HG03565 (cell line): ENCODE measurements around the gene SH3TC2.

Experiments
- ATAC-seq: cut with Tn5 transposase; IDR thresholded peaks from one replicate; pipeline ENCODE4 v1.9.1; 2021; ENCODE audit warnings: mild to moderate bottlenecking, moderate library complexity; ENCODE audit not compliant: unreplicated experiment

SH3TC2 gene

DNA sequence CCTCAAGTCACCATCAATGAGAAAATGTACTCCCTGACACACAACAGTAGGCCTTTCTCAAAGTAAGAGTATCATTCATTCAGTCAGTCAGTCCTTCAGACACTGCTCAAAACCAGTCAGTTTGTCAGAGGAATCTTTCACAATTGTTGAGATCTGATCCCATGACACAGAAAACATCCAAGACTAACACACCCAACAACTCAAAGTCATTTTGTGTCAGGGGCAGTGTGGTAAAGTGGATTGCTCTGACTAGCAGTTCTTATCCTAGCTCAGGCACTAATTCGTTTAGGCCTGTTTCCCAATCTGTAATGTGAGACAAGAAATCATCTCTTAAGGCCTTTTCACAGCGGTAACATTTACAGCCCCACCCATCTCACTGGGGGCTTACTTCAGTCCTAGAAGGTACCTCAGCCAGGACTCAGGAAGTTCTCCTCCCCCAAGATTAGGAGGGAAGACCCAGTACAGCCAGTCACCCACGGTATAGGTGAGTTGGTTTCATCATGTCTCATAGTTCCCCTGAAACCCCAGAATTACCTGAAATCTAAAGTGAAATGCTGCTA lies 31.9 kb downstream of the SH3TC2 start:
- ATAC-seq, result no peak

DNA sequence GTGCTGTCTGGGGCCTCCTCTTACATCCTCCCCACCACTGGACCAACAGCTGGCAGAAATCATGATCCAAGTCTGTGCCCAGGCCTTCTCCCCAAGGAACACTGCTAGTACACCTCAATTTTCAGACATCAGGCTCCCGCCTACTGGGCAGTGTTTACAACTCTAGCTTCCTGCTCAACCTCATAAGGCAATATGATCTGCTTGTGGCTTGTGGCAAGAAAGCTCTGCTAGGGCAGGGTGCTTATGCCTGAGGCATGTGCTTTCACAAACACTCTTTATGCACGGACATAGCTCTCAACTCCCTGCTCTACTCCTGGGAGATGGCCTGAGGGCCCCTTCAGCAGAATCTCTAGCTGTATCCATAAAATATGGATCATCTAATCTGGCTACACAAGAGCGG lies 32.5 kb downstream of the SH3TC2 start:
- ATAC-seq, result no peak

DNA sequence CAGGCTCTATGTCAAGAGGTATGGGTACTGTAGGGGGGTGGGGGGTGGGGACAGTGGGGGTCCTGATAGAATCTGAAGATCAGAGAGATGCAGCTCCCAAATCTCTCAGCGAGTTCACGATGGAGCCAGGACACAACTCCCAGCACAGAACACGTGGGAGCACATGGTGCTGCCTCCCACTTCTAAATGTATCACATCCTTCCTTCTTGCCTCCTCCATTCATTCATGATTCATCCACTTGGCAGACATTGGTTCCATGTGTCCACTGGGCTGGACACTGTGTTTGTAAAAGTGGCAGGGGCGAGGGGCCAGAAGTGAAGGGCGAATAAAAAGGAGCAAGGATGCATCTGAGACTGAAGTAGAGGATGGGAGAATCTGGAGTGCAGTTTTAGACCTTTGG lies 33.9 kb downstream of the SH3TC2 start:
- ATAC-seq, result no peak

DNA sequence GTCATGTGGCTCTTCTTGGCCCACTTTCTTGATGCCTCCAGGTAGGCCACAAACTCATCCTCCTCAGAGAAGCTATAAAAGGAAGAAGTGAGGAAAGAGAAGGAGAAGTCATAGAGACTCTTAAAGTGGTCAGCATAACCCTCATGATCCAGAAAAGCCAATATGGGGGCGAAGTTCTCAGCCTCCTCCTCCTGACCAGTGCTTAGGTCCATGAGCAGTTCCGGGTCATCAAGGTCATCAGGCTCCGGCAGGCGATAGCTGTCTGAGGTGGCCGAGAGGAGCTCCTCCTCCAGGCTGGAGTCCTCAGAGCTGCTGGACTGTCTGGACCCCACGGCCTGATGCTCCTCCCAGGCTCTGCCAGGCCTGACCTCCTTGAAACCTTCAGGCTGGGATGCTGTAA lies 34.7 kb downstream of the SH3TC2 start:
- ATAC-seq, result no peak

DNA sequence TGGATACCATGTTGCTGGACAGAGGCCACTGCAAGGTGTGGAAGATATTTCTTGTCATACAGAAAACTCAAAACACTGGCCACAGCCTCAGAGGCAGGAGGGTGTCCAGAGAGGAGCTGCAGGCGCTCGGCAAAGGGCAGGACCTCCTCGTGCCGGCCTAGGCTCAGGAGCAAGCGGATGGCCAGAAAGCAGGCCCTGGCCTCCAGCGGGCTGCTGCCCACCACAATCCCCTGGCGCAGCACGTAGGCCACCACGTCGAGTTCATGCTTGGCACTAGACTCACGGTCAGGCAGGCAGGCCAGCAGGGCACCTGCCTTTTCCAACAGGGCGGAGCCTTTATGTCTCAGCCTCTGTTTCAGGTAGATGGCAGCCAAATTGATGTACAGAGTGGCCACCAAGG lies 35.2 kb downstream of the SH3TC2 start:
- ATAC-seq, result no peak

DNA sequence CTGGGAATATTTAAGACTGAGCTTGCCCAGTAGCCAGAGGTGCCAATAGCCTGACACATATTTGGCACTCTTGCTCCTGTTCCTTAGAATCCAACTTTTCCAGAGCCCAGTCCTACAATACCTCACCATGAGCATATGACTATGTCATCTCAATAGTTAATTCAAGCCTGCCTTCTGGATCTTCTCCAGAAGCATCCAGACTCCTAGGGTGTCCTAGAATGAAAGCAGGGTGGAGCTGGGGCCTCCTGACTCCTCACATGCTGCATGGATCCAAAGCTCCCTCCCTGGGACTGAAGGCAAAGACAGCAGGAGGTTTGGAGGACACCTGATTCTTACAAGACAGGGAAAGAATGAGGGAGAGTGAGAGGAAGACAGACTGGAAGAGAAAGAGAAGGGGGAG lies 37.9 kb downstream of the SH3TC2 start:
- ATAC-seq, result no peak

DNA sequence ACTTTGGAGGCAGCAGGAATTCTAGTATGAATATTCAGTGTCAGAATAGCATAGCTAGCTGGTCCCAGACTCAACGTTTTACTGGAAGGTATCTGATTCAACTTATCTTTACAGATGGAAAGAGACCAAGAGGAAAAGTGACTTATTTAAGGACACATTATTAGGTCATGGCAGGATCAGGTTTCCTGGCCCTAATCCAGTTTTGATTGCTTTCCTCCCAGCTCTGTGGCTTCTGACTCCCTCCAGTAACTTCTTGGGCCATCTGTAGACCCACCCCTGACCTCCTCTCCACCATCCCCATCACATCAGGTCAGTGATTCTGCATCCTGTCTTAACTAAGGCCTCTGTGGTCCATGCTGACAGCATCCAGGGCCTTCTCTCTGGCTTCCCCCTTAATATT lies 38.4 kb downstream of the SH3TC2 start:
- no peak for ATAC-seq

DNA sequence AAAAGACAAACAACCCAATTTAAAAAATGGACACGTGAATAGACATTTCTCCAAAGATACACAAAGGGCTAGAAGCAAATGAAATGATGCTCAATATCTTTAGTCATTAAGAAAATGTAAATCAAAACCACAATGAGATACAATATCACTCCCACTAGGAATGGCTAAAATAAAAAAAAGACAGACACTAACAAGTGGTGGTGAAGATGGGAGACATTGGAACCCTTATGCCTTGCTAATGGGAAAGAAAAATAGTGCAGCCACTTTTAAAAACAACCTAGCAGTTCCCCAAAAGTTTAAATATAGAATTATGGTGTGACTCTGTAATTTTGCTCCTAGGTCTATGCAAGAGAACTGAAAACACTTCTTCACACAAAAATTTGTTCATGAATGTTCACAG lies 40.7 kb downstream of the SH3TC2 start:
- no peak for ATAC-seq

DNA sequence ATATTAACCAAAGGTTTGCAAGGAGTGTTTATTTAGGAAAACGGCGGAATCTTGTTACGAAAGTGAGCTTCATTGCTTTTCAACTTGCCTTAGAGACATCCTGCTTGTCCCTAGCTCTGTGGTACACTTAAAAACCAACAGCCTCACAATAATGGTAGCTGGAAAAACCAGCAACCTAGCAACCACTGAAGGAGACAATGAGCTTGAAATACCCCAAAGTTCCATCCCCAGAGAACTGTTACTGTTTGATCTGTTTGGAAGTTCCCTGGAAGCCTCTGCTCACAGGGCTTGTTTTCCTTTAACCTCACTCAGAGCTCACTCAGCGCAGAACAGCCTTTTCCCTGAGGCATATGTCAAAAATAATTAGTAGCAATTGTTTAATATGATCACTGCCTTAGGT lies 43.2 kb downstream of the SH3TC2 start:
- no peak for ATAC-seq

DNA sequence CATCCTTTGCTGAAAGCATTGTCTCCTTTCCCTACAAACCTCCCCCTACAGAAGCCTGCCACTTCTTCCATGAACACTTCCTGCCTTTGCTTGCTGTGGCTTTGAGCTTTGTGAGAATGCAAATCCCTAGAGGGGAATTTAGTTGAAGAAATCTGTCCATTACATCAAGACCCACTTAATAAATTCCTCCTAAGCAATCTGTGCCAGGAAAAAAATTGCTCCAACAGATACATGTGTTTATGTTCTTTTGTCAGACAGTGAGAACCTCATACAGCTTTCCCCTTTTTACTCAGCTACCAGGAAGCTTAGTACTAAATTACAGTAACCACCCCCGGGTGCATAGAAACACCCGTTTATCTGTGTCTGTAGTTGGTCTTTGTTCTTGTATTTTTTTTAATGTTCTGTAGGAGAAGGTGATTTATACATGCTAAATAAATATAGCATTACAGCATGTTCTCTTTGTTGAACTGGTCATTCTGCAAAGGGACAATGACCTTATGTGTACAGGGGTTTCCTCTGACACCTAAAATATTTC lies 43.9 kb downstream of the SH3TC2 start:
- no peak for ATAC-seq

DNA sequence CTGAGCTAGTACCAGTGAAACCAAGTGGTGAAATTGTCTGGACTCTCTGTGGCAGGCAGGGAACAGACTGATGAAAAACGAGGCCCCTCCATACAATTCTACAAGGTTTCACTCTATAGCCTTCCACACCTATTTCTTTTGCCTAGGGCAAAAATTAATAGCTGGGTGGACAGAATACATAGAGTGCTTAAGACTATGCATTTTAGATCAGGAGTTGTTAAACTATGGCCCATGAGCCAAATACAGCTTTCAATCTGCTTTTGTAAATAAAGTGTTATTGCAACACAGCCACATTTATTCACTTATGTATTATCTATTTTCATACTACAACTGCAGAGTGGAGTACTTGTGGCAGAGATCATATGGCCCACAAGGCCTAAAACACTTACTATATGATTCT lies 45.2 kb downstream of the SH3TC2 start:
- no peak for ATAC-seq

DNA sequence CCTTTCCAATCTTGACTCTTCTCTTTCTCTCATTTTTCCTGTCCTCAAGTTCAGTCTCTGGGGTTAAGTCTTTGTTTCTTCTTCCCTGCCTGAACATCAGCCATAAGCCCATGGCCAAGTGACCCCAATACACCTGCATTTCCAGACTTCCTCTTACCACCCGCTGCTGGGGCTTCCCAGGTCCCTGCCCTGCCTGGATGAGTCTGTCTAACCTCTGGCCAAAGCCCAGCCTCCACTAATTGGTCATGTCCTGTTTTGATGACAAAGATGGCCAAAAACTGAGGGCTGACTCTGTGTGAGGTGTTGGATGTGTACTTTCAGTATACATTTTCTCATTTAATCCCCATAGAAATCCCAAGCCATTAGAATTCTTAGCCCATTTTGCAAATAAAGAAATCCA lies 47.3 kb downstream of the SH3TC2 start:
- ATAC-seq, result no peak

DNA sequence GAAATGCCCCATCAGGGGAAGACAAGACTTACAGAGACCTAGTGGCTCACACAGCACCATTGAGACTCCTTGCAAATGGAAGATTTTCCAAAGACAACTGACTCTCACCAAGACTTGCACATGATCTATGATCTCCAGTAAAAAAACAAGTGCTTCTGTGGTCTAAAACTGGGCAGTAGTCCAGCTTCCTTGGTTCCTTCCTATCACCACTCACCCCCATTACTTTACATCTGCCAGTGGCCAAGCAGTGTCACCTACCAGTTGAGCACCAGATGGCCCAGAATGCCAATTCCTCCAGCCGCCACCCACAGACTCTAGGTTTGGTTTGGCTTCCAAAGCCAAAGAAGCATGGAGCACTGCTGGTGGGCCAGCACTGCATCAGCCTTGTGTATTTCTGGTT lies 47.7 kb downstream of the SH3TC2 start:
- ATAC-seq, result no peak

DNA sequence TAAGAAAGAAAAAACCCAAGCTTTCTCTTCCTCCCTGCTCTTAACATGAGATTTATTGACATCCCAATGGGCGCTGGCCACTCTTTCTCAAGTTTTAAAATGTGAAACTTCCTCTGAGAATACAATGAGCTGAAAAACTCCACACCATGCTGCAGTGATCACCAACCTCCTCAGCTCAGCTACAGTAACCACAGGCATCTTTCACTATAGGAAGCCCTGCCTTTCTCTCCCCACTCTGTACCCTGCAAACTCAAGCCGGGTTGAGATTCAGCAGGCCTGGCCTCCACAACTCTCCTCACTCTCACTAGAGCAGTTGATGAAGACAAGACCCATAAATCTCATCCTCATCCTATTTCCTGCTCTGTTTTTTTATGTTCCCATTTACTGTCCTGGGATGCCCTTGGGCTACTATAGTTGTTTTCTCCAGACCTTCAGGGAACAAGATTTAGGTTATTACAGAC lies 48.3 kb downstream of the SH3TC2 start:
- ATAC-seq, result no peak

DNA sequence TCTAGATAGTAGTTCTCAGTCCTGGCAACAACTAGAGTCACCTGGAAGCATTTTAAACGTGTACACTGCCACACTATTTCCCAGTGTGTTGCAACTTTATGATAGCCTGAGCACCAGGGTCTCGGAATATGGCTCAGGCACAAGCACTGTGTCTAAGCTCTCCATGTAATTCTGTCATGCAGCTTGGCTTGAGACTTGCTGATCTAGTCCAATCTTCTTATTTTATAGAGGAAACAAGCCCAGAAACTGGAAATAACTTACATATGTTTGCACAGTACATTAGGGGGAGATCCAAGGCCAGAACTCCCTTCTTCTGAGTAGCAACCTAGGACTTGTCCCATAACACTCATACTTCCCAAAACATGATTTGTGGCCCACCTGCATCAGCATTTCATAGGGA lies 49.1 kb downstream of the SH3TC2 start:
- ATAC-seq, result no peak

DNA sequence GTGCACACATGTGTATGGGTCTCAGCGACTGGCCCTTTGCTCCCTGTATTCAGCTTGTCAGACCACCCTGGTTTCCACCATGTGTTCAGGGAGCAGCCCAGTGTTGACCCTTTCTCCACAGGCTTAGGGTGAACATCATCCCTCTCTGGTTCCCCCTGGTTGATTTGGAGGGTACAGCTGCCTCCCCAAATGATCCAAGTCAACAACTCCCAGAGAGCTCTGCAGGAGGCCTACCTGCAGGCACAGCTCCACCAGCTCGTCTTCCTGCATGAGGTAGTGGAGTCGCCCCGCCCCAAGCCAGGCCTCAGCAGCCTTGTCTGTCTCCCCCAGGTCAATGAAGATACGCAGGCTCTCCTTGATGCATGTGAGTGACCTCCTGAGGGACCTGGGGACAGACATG lies 50.5 kb downstream of the SH3TC2 start:
- ATAC-seq, result no peak

DNA sequence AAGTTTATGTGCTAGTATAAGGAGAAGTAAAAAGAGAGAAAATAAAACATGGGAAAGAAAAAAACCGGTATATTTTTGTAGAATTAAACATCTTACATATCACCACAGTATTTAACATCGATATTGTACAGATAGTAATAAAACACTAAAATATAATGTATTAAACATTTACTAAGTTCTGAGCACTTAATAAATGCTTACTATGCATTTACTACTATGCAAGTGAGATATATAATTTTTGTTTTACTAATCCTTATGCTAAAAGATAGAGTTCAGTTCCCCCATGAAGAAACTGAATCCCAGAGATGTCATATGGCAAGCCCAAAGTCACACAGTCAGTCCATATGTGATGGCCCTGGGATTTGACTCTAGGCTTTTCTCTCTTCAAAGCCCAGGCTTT lies 51.1 kb downstream of the SH3TC2 start:
- ATAC-seq, result no peak

DNA sequence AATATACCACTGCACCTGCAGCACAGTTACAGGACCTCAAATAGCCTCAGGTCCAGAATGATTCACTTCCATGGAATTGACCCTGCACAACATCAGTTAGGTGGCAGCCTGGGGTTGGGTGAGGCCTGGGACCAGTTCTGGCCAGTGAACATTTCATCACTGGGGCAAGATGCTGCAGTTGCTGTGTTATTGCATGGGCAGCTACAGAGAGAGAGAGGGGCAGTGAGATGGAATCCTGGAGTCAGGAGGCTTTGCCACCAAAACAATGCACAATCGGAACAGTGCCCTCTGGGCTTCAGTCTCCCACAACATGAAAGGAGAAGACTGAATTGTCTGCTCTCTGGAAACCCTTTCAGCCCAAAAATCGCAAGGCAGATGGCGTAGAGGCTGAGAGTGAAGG lies 51.8 kb downstream of the SH3TC2 start:
- ATAC-seq, result no peak

DNA sequence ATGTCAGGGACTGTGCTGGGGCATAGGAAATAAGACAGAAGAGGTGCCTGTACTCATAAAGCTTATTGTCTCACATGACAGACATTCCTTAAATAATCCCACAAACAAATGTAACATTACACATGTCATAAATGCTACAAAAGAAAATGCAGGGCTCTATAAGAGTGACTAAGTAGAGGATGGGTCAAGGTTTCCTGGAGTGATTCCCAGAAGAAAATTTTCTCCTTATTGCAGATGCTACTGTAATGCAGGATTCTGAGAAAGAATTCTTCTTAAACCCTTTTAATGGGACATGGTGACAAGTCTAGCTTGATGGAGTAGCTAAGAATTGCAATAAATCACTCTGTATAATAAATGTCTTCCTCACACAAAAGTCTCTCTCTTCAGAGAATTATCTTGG lies 55.7 kb downstream of the SH3TC2 start:
- no peak for ATAC-seq

DNA sequence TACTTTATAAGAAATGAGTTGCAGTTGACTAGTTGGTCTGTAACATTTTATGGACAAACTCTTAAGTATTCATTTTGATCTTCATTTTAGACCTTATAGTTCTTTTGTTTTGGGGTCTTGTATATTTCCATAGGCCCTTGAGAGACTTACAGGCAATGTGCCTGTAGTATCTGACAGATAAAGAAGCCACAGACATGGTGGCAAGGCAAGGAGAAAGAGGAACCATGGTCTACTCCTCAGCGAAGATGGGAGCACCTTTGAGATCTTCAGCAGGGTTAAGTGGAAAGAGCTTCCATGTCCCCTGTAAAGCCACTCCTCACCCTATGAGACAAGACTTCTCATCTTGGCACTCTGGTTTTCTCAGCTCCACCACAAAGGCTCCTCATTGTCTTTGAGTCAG lies 56.4 kb downstream of the SH3TC2 start:
- ATAC-seq, result no peak

DNA sequence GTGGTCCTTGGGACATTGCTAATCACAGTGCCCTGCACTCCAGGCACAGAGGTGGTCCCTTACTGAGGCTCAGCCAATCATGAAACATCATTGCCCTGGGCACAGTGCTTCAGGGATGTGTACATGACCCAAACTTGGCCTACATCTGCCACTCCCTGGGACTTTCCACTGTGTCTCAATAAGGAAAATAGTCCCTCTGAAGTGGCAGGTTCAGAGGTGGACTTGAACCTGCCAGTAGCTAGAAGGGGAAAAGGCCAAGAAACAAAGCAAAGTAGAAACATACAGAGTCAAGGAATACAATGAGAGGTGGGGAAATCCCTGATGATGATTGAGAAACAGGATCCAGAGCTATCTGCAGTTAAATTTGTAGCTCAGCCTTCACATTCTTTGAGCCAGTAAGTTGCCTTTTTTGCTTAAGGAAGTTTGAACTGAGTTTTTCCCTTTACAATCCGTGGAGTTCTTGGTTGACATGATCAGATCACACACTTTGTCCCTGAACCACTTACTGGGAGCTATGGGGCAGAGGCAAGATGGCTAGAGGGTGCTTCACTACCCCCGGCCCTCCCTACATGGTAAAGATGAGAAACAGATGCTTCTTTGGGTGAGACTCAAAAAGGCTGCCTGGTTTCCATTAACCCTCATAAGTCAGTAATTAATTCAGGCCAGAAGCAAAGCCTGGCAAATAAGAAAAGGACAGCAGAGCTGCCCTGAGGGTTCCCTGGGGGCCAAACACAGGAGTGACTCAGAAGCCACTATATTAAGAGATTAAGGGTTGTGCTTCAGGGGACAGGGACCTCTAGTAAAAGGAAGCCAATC lies 57.6 kb downstream of the SH3TC2 start:
- ATAC-seq, result no peak

DNA sequence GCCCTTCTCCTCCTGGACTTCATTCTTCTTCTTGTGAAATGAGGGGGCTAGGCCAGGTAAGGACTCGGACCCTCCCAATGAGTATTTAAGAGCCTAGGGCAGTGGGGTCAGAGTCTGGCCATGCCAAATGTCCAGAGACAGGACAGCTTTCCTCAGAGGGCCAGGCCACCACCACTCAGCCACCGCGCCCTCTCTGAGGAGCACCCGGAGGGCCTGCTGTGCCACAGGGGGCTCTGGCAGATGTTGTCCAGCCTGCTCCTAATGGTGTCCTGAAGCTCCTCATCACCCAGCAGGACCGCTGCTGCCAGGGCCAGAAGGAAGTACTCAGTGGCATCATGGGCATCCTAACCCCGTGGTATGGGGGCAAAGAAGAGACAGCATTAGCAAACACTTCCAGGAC lies 58.3 kb downstream of the SH3TC2 start:
- ATAC-seq, result no peak
